OCI-LY3 (cell line): Measurements from ENCODE around the gene PTCD1.

Experiments used
- H2AFZ ChIP-seq: fragments of 200-600, 300-600 bp; shearing (Covaris generic); 2 replicates; pipeline ENCODE4 v1.6.0; 2014; ENCODE audit warnings: antibody characterized with exemption, low read depth, low read length
- H3K27ac ChIP-seq: fragments of 200-600, 300-600 bp; sonication (generic); 2 replicates; pipeline ENCODE4 v1.5.1; 2014; ENCODE audit warnings: mild to moderate bottlenecking, low read length, moderate library complexity, mixed read lengths
- H3K27me3 ChIP-seq: fragments of 200-600, 300-600 bp; sonication (generic); 2 replicates; pipeline ENCODE4 v1.6.1; 2014; ENCODE audit warnings: low read depth, low read length, mixed read lengths
- H3K36me3 ChIP-seq: fragments of 200-600, 300-600 bp; sonication (generic); replicated peaks from 2 replicates; pipeline ENCODE3; 2014; ENCODE audit warnings: low read depth, low read length, mixed read lengths
- H3K4me1 ChIP-seq: fragments of 300-600, 200-600 bp; sonication (generic); 2 replicates; pipeline ENCODE4 v1.6.1; 2014; ENCODE audit warnings: low read length, mixed read lengths
- H3K4me2 ChIP-seq: fragments of 200-600, 300-600 bp; sonication (generic); 2 replicates; pipeline ENCODE4 v1.6.1; 2014; ENCODE audit warnings: low read length, mixed read lengths
- H3K4me3 ChIP-seq: fragments of 300-600, 200-600 bp; sonication (generic); 2 replicates; pipeline ENCODE4 v1.5.1; 2014; ENCODE audit warnings: antibody characterized with exemption, mild to moderate bottlenecking, low read length, moderate library complexity
- H3K79me2 ChIP-seq: fragments of 300-600, 200-600 bp; shearing (Covaris generic); 2 replicates; pipeline ENCODE4 v1.6.1; 2014; ENCODE audit warnings: mild to moderate bottlenecking, low read length, mixed read lengths
- H3K9ac ChIP-seq: fragments of 300-600, 200-600 bp; shearing (Covaris generic); 2 replicates; pipeline ENCODE4 v1.6.0; 2014; ENCODE audit warnings: mild to moderate bottlenecking, low read length, moderate library complexity
- H3K9me3 ChIP-seq: fragments of 200-600, 300-600 bp; shearing (Covaris generic); 2 replicates; pipeline ENCODE4 v1.6.1; 2014; ENCODE audit warnings: low read length, mixed read lengths; ENCODE audit not compliant: insufficient read depth
- H4K20me1 ChIP-seq: fragments of 200-600, 300-600 bp; sonication (generic); 2 replicates; pipeline ENCODE4 v1.6.1; 2016; ENCODE audit warnings: low read length, mixed read lengths; ENCODE audit not compliant: insufficient read depth
- EZH2phosphoT487 ChIP-seq: fragments of 200-600 bp; shearing (Covaris generic); IDR thresholded peaks from 2 replicates; pipeline ENCODE4 v1.6.1; 2018; ENCODE audit warnings: antibody characterized with exemption, mixed run types, low read depth
- TF ChIP-seq, protein P1 (sequence below): fragments of 200-600, 300-600 bp; sonication (generic); IDR thresholded peaks from 2 replicates; pipeline ENCODE4 v1.5.1; 2014; ENCODE audit warnings: antibody characterized with exemption, low read length, low read depth

The PTCD1 gene

DNA sequence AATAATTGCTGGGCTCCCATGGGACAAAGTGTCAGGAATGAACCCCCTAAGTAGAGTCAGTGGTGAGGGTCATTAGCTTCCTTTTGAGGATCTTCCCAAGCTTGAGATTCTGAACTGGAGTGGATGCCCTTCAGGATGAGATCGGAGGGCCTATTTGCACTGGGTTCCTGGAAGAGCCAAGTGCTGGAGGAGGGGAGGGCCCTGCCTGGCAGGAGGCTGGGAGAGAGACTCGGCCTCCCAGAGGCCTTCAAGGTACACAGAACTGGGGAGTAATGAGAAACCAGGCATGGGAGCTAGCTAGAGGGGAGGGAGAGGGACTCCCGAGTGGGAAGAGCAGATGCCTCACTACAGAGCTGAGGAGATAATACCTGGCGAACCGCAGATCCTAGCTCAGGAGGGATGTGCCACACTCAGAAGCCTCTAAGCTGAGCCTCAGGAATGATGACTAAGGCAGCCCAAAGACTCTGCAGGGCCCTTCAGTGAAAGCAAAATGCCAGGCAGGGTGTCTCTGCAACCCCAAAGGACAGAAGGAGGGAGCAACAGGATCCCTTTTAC lies 39.6 kb downstream of the PTCD1 start:
- Histone ChIP-seq H3K27ac (no peak overlapping the region), H3K9me3 (no peaks in the 10 kb centered on the region), H2AFZ (no peak overlapping the region), H3K36me3 (peaks cover 67% of the 10 kb centered on the region), H4K20me1 (peaks cover 11% of the 10 kb centered on the region), H3K4me3 (no peak overlapping the region), H3K79me2 (peaks cover 10% of the 10 kb centered on the region), H3K4me2 (no peak overlapping the region), H3K4me1 (no peaks in the 10 kb centered on the region), H3K27me3 (no peaks in the 10 kb centered on the region), H3K9ac (no peak overlapping the region)
- TF ChIP-seq, protein P1, sequence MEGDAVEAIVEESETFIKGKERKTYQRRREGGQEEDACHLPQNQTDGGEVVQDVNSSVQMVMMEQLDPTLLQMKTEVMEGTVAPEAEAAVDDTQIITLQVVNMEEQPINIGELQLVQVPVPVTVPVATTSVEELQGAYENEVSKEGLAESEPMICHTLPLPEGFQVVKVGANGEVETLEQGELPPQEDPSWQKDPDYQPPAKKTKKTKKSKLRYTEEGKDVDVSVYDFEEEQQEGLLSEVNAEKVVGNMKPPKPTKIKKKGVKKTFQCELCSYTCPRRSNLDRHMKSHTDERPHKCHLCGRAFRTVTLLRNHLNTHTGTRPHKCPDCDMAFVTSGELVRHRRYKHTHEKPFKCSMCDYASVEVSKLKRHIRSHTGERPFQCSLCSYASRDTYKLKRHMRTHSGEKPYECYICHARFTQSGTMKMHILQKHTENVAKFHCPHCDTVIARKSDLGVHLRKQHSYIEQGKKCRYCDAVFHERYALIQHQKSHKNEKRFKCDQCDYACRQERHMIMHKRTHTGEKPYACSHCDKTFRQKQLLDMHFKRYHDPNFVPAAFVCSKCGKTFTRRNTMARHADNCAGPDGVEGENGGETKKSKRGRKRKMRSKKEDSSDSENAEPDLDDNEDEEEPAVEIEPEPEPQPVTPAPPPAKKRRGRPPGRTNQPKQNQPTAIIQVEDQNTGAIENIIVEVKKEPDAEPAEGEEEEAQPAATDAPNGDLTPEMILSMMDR, result no peak
- TF ChIP-seq EZH2phosphoT487, result no peak

DNA sequence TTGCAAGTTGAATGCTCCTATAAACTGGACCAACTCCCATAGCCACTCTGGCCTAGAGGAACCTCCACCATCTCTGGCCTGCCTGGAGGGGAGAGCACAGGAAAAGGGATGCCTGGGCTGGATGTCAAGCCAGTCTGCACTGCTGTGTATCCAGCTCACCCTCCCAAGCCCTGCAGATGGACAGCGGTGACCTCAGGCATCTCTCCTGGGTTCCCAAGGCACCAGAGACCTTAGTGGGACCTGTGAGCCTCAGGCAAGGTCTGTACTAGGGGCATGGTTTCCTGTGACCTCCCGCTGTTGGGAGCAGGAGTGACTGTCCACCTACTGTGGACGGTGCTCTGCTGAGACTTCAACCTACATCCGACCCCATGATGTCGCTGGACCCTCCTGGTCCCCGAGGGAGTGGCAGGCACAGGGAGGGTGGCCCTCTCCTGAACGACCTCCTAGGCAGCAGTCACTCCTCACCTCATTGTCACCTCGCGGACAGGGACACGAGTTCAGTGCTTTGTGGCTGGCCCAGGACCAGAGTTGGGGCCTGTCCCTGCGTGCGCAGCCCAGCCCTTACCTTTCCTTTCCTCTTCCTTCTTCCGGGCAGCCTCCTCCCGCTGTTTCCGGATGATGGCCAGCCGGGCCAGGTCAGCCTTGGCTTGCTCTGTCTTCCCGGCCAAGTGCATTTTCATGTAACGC lies 41.2 kb downstream of the PTCD1 start:
- Histone ChIP-seq H2AFZ (no peak overlapping the region), H3K27me3 (no peaks in the 10 kb centered on the region), H3K4me3 (no peak overlapping the region), H3K36me3 (peaks cover 68% of the 10 kb centered on the region), H4K20me1 (peaks cover 21% of the 10 kb centered on the region), H3K9me3 (no peaks in the 10 kb centered on the region), H3K4me1 (no peaks in the 10 kb centered on the region), H3K9ac (no peak overlapping the region), H3K79me2 (peaks cover 6% of the 10 kb centered on the region; the same call in 1 of the 2 replicates), H3K4me2 (no peak overlapping the region), H3K27ac (no peak overlapping the region)
- no peak for TF ChIP-seq EZH2phosphoT487
- TF ChIP-seq, protein P1, result no peak

DNA sequence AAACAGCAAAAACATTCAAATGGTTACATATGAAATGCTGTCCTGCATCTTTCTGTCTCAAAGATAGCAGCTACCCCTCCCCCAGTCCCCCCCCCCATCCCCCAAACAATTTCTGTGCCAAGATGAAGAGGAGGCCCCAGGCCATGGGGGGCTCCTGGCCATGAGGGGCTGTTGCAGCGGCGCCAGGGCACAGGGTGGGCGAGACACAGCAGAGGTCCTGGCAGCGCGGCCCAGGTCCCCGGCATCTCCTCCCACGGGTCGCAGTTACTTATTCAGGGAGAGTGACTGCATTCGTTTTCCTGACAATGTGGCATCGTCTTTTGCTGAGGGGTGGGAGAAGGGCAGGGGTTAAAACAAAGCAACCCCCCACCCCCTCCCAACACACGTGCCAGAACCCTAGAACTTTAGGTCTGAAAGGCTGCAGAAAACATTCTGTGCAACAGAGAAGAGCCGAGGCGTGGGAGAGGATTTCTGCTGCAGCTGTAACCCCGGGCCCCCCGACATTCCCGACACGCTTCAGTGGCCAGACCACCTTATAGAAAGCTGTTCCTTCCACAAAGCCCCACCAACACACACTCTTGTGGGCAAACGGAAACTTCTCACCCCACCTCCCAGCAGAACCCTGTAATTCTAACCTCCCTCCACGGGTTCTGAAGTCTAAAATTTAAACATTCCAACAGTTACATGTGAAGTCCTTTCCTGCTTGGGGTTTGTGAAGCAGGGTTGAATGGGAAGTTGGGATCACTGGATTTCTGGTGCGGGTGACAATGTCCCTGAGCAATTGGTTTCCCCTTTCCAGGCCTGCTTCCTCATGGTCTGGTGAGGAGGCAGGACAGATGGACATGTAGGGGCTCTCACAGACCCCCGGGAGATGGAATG lies 41.9 kb downstream of the PTCD1 start:
- peaks cover 6% of the 10 kb centered on the region; the same call in 1 of the 2 replicates for H3K79me2 ChIP-seq
- H3K27ac ChIP-seq, result no peak overlapping the region
- TF ChIP-seq EZH2phosphoT487, result no peak
- TF ChIP-seq, protein P1, result no peak
- no peak overlapping the region for H3K4me3 ChIP-seq
- peaks cover 21% of the 10 kb centered on the region for H4K20me1 ChIP-seq
- H3K9me3 ChIP-seq, result no peaks in the 10 kb centered on the region
- peaks cover 75% of the 10 kb centered on the region for H3K36me3 ChIP-seq
- H3K27me3 ChIP-seq, result no peaks in the 10 kb centered on the region
- no peak overlapping the region for H3K9ac ChIP-seq
- no peak overlapping the region for H3K4me2 ChIP-seq
- H3K4me1 ChIP-seq, result peaks cover 6% of the 10 kb centered on the region; the same call in 1 of the 2 replicates
- no peak overlapping the region for H2AFZ ChIP-seq
